ENCODE data around the gene ZNF396.

GRCh38 chr18:35411625-35412351 lies 34.7 kb upstream of the ZNF396 start:
- TF ChIP-seq CTCF (conservative IDR thresholded peaks at IDR 0.05; ENCODE audit: low read depth in 2 of 2) (no peak), POLR2AphosphoS5 (IDR thresholded peaks at IDR 0.05; ENCODE audit: low read depth) (no peak)

Data from GM23338 (cell line).